K562 (cell line): ENCODE measurements around the gene RTBDN. TPM values are rescaled to one million over a fixed set of nuclear protein-coding genes. Genes with fewer than 3 reads are reported as not detected.

Experiments
- FOXJ3 ChIP-seq: sonication (generic); formaldehyde crosslinking; IDR thresholded peaks from 2 replicates; pipeline ENCODE4 v1.4.0; 2020; ENCODE audit warnings: mild to moderate bottlenecking, missing genetic modification reagents
- NEUROD1 ChIP-seq: fragments of 150-350 bp; IDR thresholded peaks from 2 replicates; pipeline ENCODE4 v1.6.1; 2014; ENCODE audit warnings: borderline replicate concordance, low read length, low read depth; ENCODE audit not compliant: partially characterized antibody
- TAF7 ChIP-seq: fragments of 450-650 bp; IDR thresholded peaks from 2 replicates; pipeline ENCODE4 v1.6.1; 2016; ENCODE audit warnings: missing genetic modification characterization, missing compliant biosample characterization
- XRCC4 ChIP-seq: IDR thresholded peaks from one replicate; pipeline ENCODE4 v1.6.1; 2011; ENCODE audit not compliant: insufficient read depth, insufficient read length; ENCODE audit errors: extremely low read depth
- ZNF41 ChIP-seq: fragments of 250-450 bp; sonication (Bioruptor Pico); conservative IDR thresholded peaks from 2 replicates; pipeline ENCODE4 v1.4.0; 2020; ENCODE audit warnings: mild to moderate bottlenecking
- polyA plus RNA-seq, 8 experiments: library from polyadenylated mRNA; depleted of rRNA in 4 of 8; stranded (reverse) in 5 of 8; unstranded in 3 of 8; fragments of >200 nt; fragmentation: Nextera tagmentation in 2 of 8; fragmentation: Illumina TruSeq in 1 of 8; extraction: Ambion mirVana in 2 of 8; extraction: Trizol in 1 of 8; gene quantifications; 2 replicates each; pipeline versions ENCODE4 v1.2.1 to v1.2.3, GENCODE V29; 2011 to 2014; ENCODE audit warnings: inconsistent platforms in 1 of 8, missing spikeins in 1 of 8
- total RNA-seq, 7 experiments: library from RNA; depleted of rRNA in 6 of 7; stranded (reverse); fragments of >200 nt in 6 of 7; fragmentation: Illumina TruSeq in 2 of 7; extraction: Trizol in 2 of 7; gene quantifications; 2 replicates each; pipeline versions ENCODE4 v1.2.1 to v1.2.3, GENCODE V29; 2011 to 2021; ENCODE audit warnings: low replicate concordance in 1 of 7
- TF ChIP-seq, protein P1 (sequence below), 2 experiments: fragments of 450-650 bp in 1 of 2; sonication (generic) in 1 of 2; formaldehyde crosslinking in 1 of 2; IDR thresholded peaks; 2 replicates each; pipeline versions ENCODE4 v1.7.1 to v1.9.0; 2016 to 2022; ENCODE audit warnings: inconsistent platforms in 1 of 2, mild to moderate bottlenecking in 1 of 2, missing genetic modification reagents in 1 of 2
- TF ChIP-seq, protein P2 (sequence below): sonication (generic); formaldehyde crosslinking; IDR thresholded peaks from 2 replicates; pipeline ENCODE4 v1.8.0; 2023; ENCODE audit warnings: missing genetic modification reagents, mild to moderate bottlenecking, borderline replicate concordance
- TF ChIP-seq, protein P3 (sequence below): fragments of 250-450 bp; sonication (Bioruptor Pico); IDR thresholded peaks from 2 replicates; pipeline ENCODE4 v1.4.0; 2020; ENCODE audit warnings: mild to moderate bottlenecking, moderate library complexity, borderline replicate concordance

Gene RTBDN
- total and polyA plus RNA-seq, 9 of the 15 experiments (the other 6 are each of a cell fraction or from before 2014, with no cell fraction given), result 0.20 to 2.3 (median 0.72) TPM; not detected in 1

DNA sequence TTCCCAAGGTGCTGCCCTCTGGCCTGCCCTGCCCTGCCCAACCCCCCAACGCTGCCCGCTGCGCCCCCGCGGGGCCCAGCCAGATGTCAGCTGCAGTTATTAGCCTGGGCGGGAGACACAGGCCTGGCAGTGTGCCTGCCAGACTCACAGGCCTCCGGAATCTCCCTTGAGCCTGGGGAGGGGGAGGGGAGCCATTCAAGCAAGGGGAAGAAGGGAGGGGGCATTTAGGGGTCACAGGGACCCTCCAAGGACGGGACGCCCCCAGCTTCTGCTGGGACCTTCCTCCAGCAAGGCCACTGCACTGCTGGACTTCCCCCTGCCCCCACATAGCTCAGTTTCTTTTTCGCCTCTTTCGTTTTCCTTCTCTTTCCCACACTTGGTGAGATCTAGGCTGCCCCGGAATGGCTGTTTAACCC lies 45.7 kb downstream of the RTBDN start (continued):
- TF ChIP-seq, protein P1, sequence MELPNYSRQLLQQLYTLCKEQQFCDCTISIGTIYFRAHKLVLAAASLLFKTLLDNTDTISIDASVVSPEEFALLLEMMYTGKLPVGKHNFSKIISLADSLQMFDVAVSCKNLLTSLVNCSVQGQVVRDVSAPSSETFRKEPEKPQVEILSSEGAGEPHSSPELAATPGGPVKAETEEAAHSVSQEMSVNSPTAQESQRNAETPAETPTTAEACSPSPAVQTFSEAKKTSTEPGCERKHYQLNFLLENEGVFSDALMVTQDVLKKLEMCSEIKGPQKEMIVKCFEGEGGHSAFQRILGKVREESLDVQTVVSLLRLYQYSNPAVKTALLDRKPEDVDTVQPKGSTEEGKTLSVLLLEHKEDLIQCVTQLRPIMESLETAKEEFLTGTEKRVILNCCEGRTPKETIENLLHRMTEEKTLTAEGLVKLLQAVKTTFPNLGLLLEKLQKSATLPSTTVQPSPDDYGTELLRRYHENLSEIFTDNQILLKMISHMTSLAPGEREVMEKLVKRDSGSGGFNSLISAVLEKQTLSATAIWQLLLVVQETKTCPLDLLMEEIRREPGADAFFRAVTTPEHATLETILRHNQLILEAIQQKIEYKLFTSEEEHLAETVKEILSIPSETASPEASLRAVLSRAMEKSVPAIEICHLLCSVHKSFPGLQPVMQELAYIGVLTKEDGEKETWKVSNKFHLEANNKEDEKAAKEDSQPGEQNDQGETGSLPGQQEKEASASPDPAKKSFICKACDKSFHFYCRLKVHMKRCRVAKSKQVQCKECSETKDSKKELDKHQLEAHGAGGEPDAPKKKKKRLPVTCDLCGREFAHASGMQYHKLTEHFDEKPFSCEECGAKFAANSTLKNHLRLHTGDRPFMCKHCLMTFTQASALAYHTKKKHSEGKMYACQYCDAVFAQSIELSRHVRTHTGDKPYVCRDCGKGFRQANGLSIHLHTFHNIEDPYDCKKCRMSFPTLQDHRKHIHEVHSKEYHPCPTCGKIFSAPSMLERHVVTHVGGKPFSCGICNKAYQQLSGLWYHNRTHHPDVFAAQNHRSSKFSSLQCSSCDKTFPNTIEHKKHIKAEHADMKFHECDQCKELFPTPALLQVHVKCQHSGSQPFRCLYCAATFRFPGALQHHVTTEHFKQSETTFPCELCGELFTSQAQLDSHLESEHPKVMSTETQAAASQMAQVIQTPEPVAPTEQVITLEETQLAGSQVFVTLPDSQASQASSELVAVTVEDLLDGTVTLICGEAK (IDR thresholded peaks at IDR 0.05), result no peak; the same call in 1 of the 2 replicates
- TF ChIP-seq, protein P1 (CRISPR knock-in tag; IDR thresholded peaks at IDR 0.05), result no peak
- TF ChIP-seq, protein P2, sequence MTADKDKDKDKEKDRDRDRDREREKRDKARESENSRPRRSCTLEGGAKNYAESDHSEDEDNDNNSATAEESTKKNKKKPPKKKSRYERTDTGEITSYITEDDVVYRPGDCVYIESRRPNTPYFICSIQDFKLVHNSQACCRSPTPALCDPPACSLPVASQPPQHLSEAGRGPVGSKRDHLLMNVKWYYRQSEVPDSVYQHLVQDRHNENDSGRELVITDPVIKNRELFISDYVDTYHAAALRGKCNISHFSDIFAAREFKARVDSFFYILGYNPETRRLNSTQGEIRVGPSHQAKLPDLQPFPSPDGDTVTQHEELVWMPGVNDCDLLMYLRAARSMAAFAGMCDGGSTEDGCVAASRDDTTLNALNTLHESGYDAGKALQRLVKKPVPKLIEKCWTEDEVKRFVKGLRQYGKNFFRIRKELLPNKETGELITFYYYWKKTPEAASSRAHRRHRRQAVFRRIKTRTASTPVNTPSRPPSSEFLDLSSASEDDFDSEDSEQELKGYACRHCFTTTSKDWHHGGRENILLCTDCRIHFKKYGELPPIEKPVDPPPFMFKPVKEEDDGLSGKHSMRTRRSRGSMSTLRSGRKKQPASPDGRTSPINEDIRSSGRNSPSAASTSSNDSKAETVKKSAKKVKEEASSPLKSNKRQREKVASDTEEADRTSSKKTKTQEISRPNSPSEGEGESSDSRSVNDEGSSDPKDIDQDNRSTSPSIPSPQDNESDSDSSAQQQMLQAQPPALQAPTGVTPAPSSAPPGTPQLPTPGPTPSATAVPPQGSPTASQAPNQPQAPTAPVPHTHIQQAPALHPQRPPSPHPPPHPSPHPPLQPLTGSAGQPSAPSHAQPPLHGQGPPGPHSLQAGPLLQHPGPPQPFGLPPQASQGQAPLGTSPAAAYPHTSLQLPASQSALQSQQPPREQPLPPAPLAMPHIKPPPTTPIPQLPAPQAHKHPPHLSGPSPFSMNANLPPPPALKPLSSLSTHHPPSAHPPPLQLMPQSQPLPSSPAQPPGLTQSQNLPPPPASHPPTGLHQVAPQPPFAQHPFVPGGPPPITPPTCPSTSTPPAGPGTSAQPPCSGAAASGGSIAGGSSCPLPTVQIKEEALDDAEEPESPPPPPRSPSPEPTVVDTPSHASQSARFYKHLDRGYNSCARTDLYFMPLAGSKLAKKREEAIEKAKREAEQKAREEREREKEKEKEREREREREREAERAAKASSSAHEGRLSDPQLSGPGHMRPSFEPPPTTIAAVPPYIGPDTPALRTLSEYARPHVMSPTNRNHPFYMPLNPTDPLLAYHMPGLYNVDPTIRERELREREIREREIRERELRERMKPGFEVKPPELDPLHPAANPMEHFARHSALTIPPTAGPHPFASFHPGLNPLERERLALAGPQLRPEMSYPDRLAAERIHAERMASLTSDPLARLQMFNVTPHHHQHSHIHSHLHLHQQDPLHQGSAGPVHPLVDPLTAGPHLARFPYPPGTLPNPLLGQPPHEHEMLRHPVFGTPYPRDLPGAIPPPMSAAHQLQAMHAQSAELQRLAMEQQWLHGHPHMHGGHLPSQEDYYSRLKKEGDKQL (CRISPR knock-in tag), result no peak
- 0 out of 2 replicates have a peak, but pooled peaks have one; percentile 11 for TF ChIP-seq TAF7 (tag)
- TF ChIP-seq FOXJ3 (CRISPR knock-in tag), result no peak
- no peak for TF ChIP-seq NEUROD1
- TF ChIP-seq ZNF41 (CRISPR knock-in tag), result no peak
- no peak for TF ChIP-seq XRCC4
- TF ChIP-seq, protein P3, sequence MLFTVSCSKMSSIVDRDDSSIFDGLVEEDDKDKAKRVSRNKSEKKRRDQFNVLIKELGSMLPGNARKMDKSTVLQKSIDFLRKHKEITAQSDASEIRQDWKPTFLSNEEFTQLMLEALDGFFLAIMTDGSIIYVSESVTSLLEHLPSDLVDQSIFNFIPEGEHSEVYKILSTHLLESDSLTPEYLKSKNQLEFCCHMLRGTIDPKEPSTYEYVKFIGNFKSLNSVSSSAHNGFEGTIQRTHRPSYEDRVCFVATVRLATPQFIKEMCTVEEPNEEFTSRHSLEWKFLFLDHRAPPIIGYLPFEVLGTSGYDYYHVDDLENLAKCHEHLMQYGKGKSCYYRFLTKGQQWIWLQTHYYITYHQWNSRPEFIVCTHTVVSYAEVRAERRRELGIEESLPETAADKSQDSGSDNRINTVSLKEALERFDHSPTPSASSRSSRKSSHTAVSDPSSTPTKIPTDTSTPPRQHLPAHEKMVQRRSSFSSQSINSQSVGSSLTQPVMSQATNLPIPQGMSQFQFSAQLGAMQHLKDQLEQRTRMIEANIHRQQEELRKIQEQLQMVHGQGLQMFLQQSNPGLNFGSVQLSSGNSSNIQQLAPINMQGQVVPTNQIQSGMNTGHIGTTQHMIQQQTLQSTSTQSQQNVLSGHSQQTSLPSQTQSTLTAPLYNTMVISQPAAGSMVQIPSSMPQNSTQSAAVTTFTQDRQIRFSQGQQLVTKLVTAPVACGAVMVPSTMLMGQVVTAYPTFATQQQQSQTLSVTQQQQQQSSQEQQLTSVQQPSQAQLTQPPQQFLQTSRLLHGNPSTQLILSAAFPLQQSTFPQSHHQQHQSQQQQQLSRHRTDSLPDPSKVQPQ (CRISPR knock-in tag), result no peak
